OCI-LY7 (cell line): Measurements from ENCODE around the gene ROR2.

Source experiments
- CTCF ChIP-seq: fragments of 200-600 bp; sonication (generic); conservative IDR thresholded peaks from 2 replicates; pipeline ENCODE4 v1.5.1; 2014; ENCODE audit warnings: mild to moderate bottlenecking, antibody characterized with exemption, low read length, moderate library complexity, mixed read lengths
- EZH2phosphoT487 ChIP-seq: fragments of 200-600 bp; sonication (generic); IDR thresholded peaks from 2 replicates; pipeline ENCODE4 v1.6.1; 2018; ENCODE audit warnings: low read depth, borderline replicate concordance, mild to moderate bottlenecking, mixed run types, antibody characterized with exemption, low read length, moderate library complexity, mixed read lengths

DNA sequence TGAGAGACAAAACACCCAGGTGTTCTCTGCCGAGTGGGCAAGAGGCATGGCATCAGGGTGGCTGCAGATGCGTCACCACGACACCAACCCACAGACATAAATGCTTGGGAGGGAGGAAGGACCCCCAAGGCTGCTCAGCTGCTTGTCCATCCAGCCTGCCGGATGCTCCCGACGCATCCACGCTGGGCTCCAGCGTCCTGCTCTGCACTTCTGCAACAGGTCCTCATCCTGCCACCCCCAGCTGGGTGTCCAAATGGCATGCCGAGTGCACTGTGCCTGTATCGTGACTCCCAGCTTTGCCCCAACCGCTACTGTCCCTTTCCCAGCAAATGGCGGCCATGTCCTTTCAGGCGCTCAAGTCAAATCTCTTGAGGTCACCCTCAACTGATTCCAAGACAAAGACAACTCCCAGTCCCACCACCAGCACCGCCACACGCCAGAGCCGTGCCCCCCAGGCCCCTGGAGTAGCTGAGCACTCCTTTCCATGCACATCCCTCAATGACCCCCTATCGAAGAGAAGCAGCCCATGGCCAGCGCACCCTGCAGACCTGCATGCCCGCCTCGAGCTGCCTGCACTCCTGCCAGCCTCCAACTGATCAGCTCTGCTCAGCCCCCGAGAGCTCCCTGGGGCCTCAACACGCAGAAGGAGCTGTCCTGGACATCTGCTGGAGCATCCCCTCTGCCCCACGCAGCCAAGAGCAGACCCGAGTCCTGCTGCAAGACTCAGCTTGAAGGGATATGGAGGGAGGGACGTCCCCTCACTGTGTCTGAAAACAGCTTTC is 116.7 kb downstream of the ROR2 start:
- no peak for TF ChIP-seq CTCF
- TF ChIP-seq EZH2phosphoT487: no peak
